Esophagus mucosa (tissue), 1 donor: Measurements from ENCODE around the gene KCNJ5. TPM values are rescaled to one million over a fixed set of nuclear protein-coding genes. Genes with fewer than 3 reads are reported as not detected.

Source experiments
- ATAC-seq: fragments of 200-7000 bp; cut with Tn5 transposase; one replicate; pipeline ENCODE4 v1.9.1; 2020
- total RNA-seq: library from RNA; stranded (reverse); gene quantifications from one replicate; pipeline ENCODE4 v1.2.4, GENCODE V29; 2023
- donor health status: DM: yes; HTN: yes; CAD: no.

The KCNJ5 gene
- total RNA-seq, 1 donor from 2014 or later, result 0.08 TPM

- ATAC-seq, result no peak
These were observed 71.7 kb downstream of the KCNJ5 start for GRCh38 chr11:128962896-128963295.

- no peak for ATAC-seq
These were observed 72.7 kb downstream of the KCNJ5 start for GRCh38 chr11:128963744-128964325.

- no peak for ATAC-seq
These were observed 73.3 kb downstream of the KCNJ5 start for GRCh38 chr11:128964463-128964930.

DNA sequence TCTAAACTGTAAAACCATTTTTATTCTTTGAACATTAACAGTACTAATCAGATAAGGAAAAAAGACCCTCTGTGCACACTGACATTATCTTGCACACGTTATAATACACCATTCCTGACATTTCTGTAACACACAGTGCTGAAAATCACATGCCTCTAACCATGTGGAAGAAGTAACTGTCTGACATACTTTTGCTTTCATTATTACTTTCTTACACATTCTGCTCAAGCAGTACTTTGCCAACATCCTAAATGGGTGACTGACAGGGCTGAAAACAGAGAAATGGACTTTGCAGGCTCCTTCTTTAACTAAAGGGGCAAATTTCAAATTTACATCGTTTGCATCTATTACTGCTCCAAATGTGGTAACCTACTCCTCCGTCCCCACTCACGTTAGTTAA lies 74.3 kb downstream of the KCNJ5 start:
- no peak for ATAC-seq

GRCh38 chr11:128967578-128967977 lies 76.4 kb downstream of the KCNJ5 start:
- ATAC-seq, result no peak

DNA sequence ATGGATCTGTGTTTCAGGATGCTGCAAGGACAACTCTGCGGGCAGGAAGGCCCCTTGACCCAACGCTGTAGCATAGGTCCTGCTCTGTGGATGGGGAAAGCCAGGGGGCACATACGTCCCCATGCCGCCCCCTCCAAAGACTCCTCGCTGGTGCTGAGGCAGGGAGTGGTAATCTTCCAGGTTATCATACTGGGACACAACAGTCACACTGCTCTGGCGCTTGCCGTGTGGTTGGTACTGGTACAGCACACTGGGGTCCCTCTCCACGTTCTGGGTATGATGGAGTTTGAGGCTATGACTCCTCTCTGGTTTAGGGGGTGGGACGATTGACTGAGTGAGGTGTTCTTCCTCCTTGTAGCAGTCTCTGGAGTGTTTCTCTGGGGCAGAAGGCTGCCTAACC lies 77.8 kb downstream of the KCNJ5 start:
- ATAC-seq, result peak; percentile 27

Other genes starting within 250 kb of the KCNJ5 start
- 2.1 TPM for gene FLI1, start 197.3 kb upstream of the KCNJ5 start, total RNA-seq
- not detected for gene KCNJ1, start 24.1 kb upstream of the KCNJ5 start, total RNA-seq
- gene TP53AIP1, start 51.5 kb downstream of the KCNJ5 start, total RNA-seq, result 22.2 TPM